HepG2 (cell line): ENCODE data around the gene SMG7. TPM values are rescaled to one million over a fixed set of nuclear protein-coding genes. Genes with fewer than 3 reads are reported as not detected.

Source experiments
- ATAC-seq: fragments of 200-7000 bp; cut with Tn5 transposase; 3 replicates; pipeline ENCODE4 v1.9.1; 2020; ENCODE audit warnings: mild to moderate bottlenecking, moderate library complexity
- BruUV-seq: library from RNA; stranded (reverse); fragments of 400-500 nt; replicated peaks from 2 replicates; lab custom pipeline; 2021; lab: Mats Ljungman, UMichigan
- CTCF ChIA-PET: fragments of 300-600 bp; formaldehyde crosslinking; extraction: SDS; loops from one replicate; lab custom pipeline; 2021; ENCODE audit warnings: low total read pairs, inconsistent platforms, low intra/inter-chr PET ratio; lab: Yijun Ruan, JAX
- POLR2A ChIA-PET: fragments of 350-600 bp; sonication (Branson Sonifier 250); formaldehyde crosslinking; loops from one replicate; lab custom pipeline; 2020; ENCODE audit warnings: antibody characterized with exemption, inconsistent platforms; lab: Yijun Ruan, JAX
- DNase-seq: peaks from one replicate; pipeline ENCODE4 v3.0.0-alpha.2; 2015; ENCODE audit warnings: low spot score
- FAIRE-seq: peaks from 3 replicates; lab custom pipeline; 2011; peaks lifted over from hg19 to GRCh38; lab: Jason Lieb, UNC
- H2AFZ ChIP-seq: one replicate; pipeline ENCODE4 v1.6.1; 2011; ENCODE audit warnings: low read length, inconsistent platforms
- H3K27ac ChIP-seq: fragments of 300-600 bp; 3 replicates; pipeline ENCODE4 v1.8.0; 2011; ENCODE audit warnings: mixed run types, mild to moderate bottlenecking, mixed read lengths, low read length, inconsistent platforms; ENCODE audit not compliant: insufficient read depth; ENCODE audit errors: extremely low read length
- H3K27me3 ChIP-seq, 2 experiments: fragments of 200-600 bp in 1 of 2; 2 replicates in 1 of 2; 3 replicates in 1 of 2; pipeline versions ENCODE4 v1.6.0 to v1.8.0; 2011; ENCODE audit warnings: low read length in 2 of 2, mild to moderate bottlenecking in 2 of 2, moderate library complexity in 2 of 2, inconsistent platforms in 1 of 2; ENCODE audit not compliant: insufficient read depth in 2 of 2, control insufficient read depth in 1 of 2
- H3K36me3 ChIP-seq, 2 experiments: fragments of 200-600 bp in 1 of 2; replicated peaks in 1 of 2; 2 replicates in 1 of 2; 3 replicates in 1 of 2; pipeline versions ENCODE4 v1.5.1 to v1.8.0; 2011; ENCODE audit warnings: low read length in 2 of 2, inconsistent platforms in 1 of 2; ENCODE audit not compliant: insufficient read depth in 2 of 2, control insufficient read depth in 1 of 2
- H3K4me1 ChIP-seq: 2 replicates; pipeline ENCODE4 v1.5.1; 2012; ENCODE audit warnings: low read length, inconsistent platforms; ENCODE audit not compliant: insufficient read depth
- H3K4me2 ChIP-seq: 2 replicates; pipeline ENCODE4 v1.6.0; 2011; ENCODE audit warnings: low read depth, low read length, inconsistent platforms
- H3K4me3 ChIP-seq, 3 experiments: fragments of 200-600 bp in 1 of 3; sonication (generic), shearing (Covaris generic) in 1 of 3; replicated peaks in 1 of 3; 2 replicates each; pipeline ENCODE4 v1.5.1; 2011 to 2016; ENCODE audit warnings: low read length in 3 of 3, inconsistent platforms in 2 of 3, low read depth in 2 of 3, mild to moderate bottlenecking in 2 of 3, control low read depth in 1 of 3, mixed read lengths in 1 of 3; ENCODE audit not compliant: insufficient read depth in 1 of 3
- H3K79me2 ChIP-seq: one replicate; pipeline ENCODE4 v1.6.1; 2011; ENCODE audit warnings: low read length, inconsistent platforms; ENCODE audit not compliant: insufficient read depth
- H3K9ac ChIP-seq: 2 replicates; pipeline ENCODE4 v1.6.0; 2011; ENCODE audit warnings: mild to moderate bottlenecking, low read depth, low read length, inconsistent platforms; ENCODE audit not compliant: insufficient read depth
- H3K9me3 ChIP-seq: 2 replicates; pipeline ENCODE4 v1.5.1; 2012; ENCODE audit warnings: mild to moderate bottlenecking, low read length
- H4K20me1 ChIP-seq: 2 replicates; pipeline ENCODE4 v1.6.0; 2011; ENCODE audit warnings: inconsistent platforms, mild to moderate bottlenecking, low read length, moderate library complexity; ENCODE audit not compliant: insufficient read depth
- HDAC2 ChIP-seq: sonication (generic); formaldehyde crosslinking; IDR thresholded peaks from 2 replicates; pipeline ENCODE4 v1.4.0; 2020; ENCODE audit warnings: missing genetic modification reagents
- IRF2 ChIP-seq: IDR thresholded peaks from 2 replicates; pipeline ENCODE4 v1.6.1; 2018; ENCODE audit warnings: missing genetic modification reagents, missing compliant biosample characterization
- JDP2 ChIP-seq: sonication (generic); formaldehyde crosslinking; IDR thresholded peaks from 2 replicates; pipeline ENCODE4 v1.8.1; 2022; ENCODE audit warnings: missing genetic modification reagents, borderline replicate concordance
- KAT7 ChIP-seq: IDR thresholded peaks from 2 replicates; pipeline ENCODE4 v1.6.1; 2018; ENCODE audit warnings: borderline replicate concordance, missing compliant biosample characterization
- KLF16 ChIP-seq, 2 experiments: sonication (generic) in 1 of 2; formaldehyde crosslinking in 1 of 2; IDR thresholded peaks; 2 replicates each; pipeline versions ENCODE4 v1.6.1 to v1.8.0; 2016 to 2023; ENCODE audit warnings: missing genetic modification reagents in 2 of 2, missing compliant biosample characterization in 1 of 2
- PITX1 ChIP-seq: sonication (generic); formaldehyde crosslinking; IDR thresholded peaks from 2 replicates; pipeline ENCODE4 v1.5.1; 2020; ENCODE audit warnings: mild to moderate bottlenecking, missing genetic modification reagents
- SP140L ChIP-seq: sonication (generic); formaldehyde crosslinking; IDR thresholded peaks from 2 replicates; pipeline ENCODE4 v1.4.0; 2020; ENCODE audit warnings: missing genetic modification reagents, borderline replicate concordance
- TBX3 ChIP-seq: fragments of 450-650 bp; IDR thresholded peaks from 2 replicates; pipeline ENCODE4 v1.6.1; 2017; ENCODE audit warnings: antibody characterized with exemption, mild to moderate bottlenecking, inconsistent platforms, borderline replicate concordance
- TOE1 ChIP-seq: sonication (generic); formaldehyde crosslinking; IDR thresholded peaks from 2 replicates; pipeline ENCODE4 v1.4.0; 2020; ENCODE audit warnings: mild to moderate bottlenecking, missing genetic modification reagents
- ZKSCAN5 ChIP-seq: sonication (generic); formaldehyde crosslinking; IDR thresholded peaks from 2 replicates; pipeline ENCODE4 v1.5.1; 2020; ENCODE audit warnings: mild to moderate bottlenecking, missing genetic modification reagents
- ZMYM3 ChIP-seq: sonication (generic); formaldehyde crosslinking; IDR thresholded peaks from 2 replicates; pipeline ENCODE4 v1.5.1; 2020; ENCODE audit warnings: mild to moderate bottlenecking, missing genetic modification reagents
- ZNF33B ChIP-seq: sonication (generic); formaldehyde crosslinking; IDR thresholded peaks from 2 replicates; pipeline ENCODE4 v1.5.1; 2020; ENCODE audit warnings: mild to moderate bottlenecking, missing genetic modification reagents
- ZNF367 ChIP-seq: sonication (generic); formaldehyde crosslinking; IDR thresholded peaks from 2 replicates; pipeline ENCODE4 v1.4.0; 2020; ENCODE audit warnings: missing genetic modification reagents, borderline replicate concordance
- WGBS: methylation state at CpG from one replicate; pipeline ENCODE4 v1.1.6; 2017; ENCODE audit warnings: low lambda C conversion rate; 5-methylcytosine and 5-hydroxymethylcytosine counted together
- in situ Hi-C: cut with HindIII; loops from 2 replicates; pipeline ENCODE4 v1.10.0; 2017; ENCODE audit warnings: low pct_unique_long_range_greater_than_20kb; ENCODE audit not compliant: extremely low pct_ligation_motif_present
- intact Hi-C: fragments of 100-400 bp; cut with micrococcal nuclease; formaldehyde crosslinking; loops from one replicate; pipeline ENCODE4 v1.10.0; 2022; ENCODE audit not compliant: unreplicated experiment
- polyA plus RNA-seq, 8 experiments: library from polyadenylated mRNA; depleted of rRNA in 3 of 8; stranded (reverse) in 7 of 8; unstranded in 1 of 8; fragments of >200 nt; fragmentation: Illumina TruSeq in 4 of 8; extraction: Trizol in 4 of 8; gene quantifications; 2 replicates each; pipeline versions ENCODE4 v1.2.1 to v1.2.3, GENCODE V29; 2011 to 2016; ENCODE audit warnings: low read depth in 4 of 8, missing spikeins in 1 of 8, mixed read lengths in 1 of 8; ENCODE audit not compliant: insufficient read depth in 1 of 8
- total RNA-seq, 5 experiments: library from RNA; depleted of rRNA; stranded (reverse); fragments of >200 nt; fragmentation: Illumina TruSeq; extraction: Trizol; gene quantifications; 2 replicates each; pipeline ENCODE4 v1.2.3, GENCODE V29; 2016; ENCODE audit warnings: low read depth in 1 of 5
- TF ChIP-seq, protein P1 (sequence below): sonication (generic); formaldehyde crosslinking; conservative IDR thresholded peaks from 2 replicates; pipeline ENCODE4 v1.8.1; 2023; ENCODE audit warnings: missing genetic modification reagents
- TF ChIP-seq, protein P2 (sequence below): sonication (generic); formaldehyde crosslinking; IDR thresholded peaks from 2 replicates; pipeline ENCODE4 v1.5.0; 2020; ENCODE audit warnings: mild to moderate bottlenecking, missing genetic modification reagents
- TF ChIP-seq, protein P3 (sequence below): sonication (generic); formaldehyde crosslinking; IDR thresholded peaks from 2 replicates; pipeline ENCODE4 v1.8.0; 2022; ENCODE audit warnings: mild to moderate bottlenecking, missing genetic modification reagents; ENCODE audit not compliant: insufficient replicate concordance
- TF ChIP-seq, protein P4 (sequence below): IDR thresholded peaks from 2 replicates; pipeline ENCODE4 v1.6.1; 2016

Gene SMG7
- total and polyA plus RNA-seq, 2 of the 13 experiments (the other 11 are each of a cell fraction or from before 2014, with no cell fraction given), result 14.9 to 27.9 TPM

DNA sequence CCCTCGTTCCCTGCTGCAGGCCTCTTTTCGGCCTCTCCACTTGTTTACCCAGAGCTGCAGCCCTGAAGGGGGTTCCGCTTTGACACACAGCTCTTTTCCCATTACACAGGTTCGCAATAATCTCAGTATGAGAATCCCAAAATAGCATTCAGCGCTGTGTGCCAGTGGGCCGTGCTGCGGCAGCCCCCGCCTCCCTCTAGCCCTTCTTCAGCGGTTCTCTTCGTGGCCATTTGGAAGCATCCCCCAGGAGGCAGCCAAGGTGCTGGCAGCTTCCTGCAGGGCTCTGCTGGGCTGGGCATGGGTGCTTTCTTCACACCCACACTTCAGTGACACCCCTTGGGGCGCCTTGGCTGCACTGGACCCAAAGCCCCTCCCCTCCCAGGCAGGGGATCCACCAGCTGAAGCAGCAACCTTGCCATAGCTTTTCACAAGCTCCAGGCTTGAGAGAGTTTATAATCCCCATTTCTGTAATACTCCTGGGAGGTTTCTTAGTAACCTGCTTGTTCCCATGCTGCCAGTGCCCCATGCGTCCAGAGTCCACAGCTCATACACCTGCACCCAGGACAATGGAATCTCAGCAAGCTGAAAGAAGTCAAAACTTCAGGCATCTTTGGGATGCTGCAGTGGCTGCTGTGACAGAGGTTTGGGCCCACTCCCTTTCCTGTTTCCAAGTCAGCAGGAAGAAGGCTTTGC is 109.9 kb downstream of the SMG7 start (continued):
- TF ChIP-seq, protein P1, sequence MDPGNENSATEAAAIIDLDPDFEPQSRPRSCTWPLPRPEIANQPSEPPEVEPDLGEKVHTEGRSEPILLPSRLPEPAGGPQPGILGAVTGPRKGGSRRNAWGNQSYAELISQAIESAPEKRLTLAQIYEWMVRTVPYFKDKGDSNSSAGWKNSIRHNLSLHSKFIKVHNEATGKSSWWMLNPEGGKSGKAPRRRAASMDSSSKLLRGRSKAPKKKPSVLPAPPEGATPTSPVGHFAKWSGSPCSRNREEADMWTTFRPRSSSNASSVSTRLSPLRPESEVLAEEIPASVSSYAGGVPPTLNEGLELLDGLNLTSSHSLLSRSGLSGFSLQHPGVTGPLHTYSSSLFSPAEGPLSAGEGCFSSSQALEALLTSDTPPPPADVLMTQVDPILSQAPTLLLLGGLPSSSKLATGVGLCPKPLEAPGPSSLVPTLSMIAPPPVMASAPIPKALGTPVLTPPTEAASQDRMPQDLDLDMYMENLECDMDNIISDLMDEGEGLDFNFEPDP (CRISPR knock-in tag), result no peak
- no peak for TF ChIP-seq ZNF33B (CRISPR knock-in tag)
- no peak for TF ChIP-seq KAT7 (CRISPR knock-in tag)
- no peak for TF ChIP-seq HDAC2 (CRISPR knock-in tag)
- TF ChIP-seq TBX3, result no peak
- no peak for TF ChIP-seq ZKSCAN5
- no peak for TF ChIP-seq ZNF367 (CRISPR knock-in tag)
- no peak for TF ChIP-seq ZMYM3 (CRISPR knock-in tag)

DNA sequence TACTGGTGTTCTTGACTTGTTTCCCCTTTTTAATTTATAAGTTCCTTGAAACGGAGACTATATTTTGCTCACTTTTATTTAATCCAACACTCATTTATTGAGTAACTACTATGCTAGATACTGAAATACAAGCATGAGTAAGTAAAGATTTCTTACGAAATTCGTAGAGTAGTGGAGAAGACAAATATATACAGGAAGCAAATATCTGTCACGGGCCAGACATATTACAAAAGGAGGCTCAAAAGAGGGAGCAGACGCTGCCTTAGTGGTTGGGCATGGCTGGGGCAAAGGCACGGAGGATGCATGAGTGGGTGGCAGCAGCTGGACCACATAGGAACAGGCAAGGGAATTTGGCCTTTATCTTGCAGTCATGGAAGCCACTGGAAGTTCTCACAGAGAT is 111.2 kb downstream of the SMG7 start:
- Histone ChIP-seq H3K4me3 (no peak overlapping the region), H4K20me1 (no peaks in the 10 kb centered on the region), H3K4me2 (no peak overlapping the region), H3K79me2 (no peaks in the 10 kb centered on the region), H3K27me3 (no peaks in the 10 kb centered on the region; a peak in 1 of 5 replicates), H3K27ac (no peak overlapping the region), H3K9me3 (no peaks in the 10 kb centered on the region), H3K4me1 (peaks cover 5% of the 10 kb centered on the region; the same call in 1 of the 2 replicates), H3K36me3 (no peaks in the 10 kb centered on the region), H3K9ac (no peak overlapping the region), H2AFZ (no peak overlapping the region)
- TF ChIP-seq PITX1 (CRISPR knock-in tag) (no peak), TOE1 (CRISPR knock-in tag) (no peak), KLF16 (CRISPR knock-in tag; IDR thresholded peaks at IDR 0.05) (no peak), IRF2 (CRISPR knock-in tag) (no peak), SP140L (CRISPR knock-in tag) (no peak), JDP2 (CRISPR knock-in tag) (no peak)
- TF ChIP-seq, protein P2, sequence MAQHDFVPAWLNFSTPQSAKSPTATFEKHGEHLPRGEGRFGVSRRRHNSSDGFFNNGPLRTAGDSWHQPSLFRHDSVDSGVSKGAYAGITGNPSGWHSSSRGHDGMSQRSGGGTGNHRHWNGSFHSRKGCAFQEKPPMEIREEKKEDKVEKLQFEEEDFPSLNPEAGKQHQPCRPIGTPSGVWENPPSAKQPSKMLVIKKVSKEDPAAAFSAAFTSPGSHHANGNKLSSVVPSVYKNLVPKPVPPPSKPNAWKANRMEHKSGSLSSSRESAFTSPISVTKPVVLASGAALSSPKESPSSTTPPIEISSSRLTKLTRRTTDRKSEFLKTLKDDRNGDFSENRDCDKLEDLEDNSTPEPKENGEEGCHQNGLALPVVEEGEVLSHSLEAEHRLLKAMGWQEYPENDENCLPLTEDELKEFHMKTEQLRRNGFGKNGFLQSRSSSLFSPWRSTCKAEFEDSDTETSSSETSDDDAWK (CRISPR knock-in tag), result no peak
- TF ChIP-seq, protein P3, sequence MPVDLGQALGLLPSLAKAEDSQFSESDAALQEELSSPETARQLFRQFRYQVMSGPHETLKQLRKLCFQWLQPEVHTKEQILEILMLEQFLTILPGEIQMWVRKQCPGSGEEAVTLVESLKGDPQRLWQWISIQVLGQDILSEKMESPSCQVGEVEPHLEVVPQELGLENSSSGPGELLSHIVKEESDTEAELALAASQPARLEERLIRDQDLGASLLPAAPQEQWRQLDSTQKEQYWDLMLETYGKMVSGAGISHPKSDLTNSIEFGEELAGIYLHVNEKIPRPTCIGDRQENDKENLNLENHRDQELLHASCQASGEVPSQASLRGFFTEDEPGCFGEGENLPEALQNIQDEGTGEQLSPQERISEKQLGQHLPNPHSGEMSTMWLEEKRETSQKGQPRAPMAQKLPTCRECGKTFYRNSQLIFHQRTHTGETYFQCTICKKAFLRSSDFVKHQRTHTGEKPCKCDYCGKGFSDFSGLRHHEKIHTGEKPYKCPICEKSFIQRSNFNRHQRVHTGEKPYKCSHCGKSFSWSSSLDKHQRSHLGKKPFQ (CRISPR knock-in tag), result no peak
- TF ChIP-seq, protein P4, sequence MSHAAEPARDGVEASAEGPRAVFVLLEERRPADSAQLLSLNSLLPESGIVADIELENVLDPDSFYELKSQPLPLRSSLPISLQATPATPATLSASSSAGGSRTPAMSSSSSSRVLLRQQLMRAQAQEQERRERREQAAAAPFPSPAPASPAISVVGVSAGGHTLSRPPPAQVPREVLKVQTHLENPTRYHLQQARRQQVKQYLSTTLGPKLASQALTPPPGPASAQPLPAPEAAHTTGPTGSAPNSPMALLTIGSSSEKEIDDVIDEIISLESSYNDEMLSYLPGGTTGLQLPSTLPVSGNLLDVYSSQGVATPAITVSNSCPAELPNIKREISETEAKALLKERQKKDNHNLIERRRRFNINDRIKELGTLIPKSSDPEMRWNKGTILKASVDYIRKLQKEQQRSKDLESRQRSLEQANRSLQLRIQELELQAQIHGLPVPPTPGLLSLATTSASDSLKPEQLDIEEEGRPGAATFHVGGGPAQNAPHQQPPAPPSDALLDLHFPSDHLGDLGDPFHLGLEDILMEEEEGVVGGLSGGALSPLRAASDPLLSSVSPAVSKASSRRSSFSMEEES (CRISPR knock-in tag), result no peak
- DNase-seq, result no peak
- in situ Hi-C loops (no loop called here), intact Hi-C loops (no loop called here)
- ChIA-PET POLR2A (no interaction called here), CTCF (no interaction called here)
- FAIRE-seq, result no peak
- 28% methylated on average over 6 of the region's 6 CpGs for WGBS
- no TSS peak for BruUV-seq
- no peak for ATAC-seq
